Neuronal stem cell (in vitro differentiated cells): ENCODE results near the gene CYP2E1.
"Not testable (repeated sequence)": the region's sequence is repeated elsewhere in the genome, so short reads cannot be mapped to it uniquely, and the experiment has no call there.

Experiments used
- DNase-seq: peaks from one replicate; pipeline ENCODE4 v3.0.0-alpha.2; 2013; ENCODE audit warnings: low spot score
- H2AFZ ChIP-seq: one replicate; pipeline ENCODE4 v1.6.1; 2013; ENCODE audit warnings: mild to moderate bottlenecking, low read length, inconsistent platforms
- H2AK5ac ChIP-seq: 2 replicates; pipeline ENCODE4 v1.6.1; 2013; ENCODE audit warnings: low read depth, mild to moderate bottlenecking, inconsistent platforms, low read length, moderate library complexity, mixed read lengths
- H2BK120ac ChIP-seq: 2 replicates; pipeline ENCODE4 v1.6.1; 2013; ENCODE audit warnings: low read depth, mild to moderate bottlenecking, inconsistent platforms, low read length, moderate library complexity, mixed read lengths
- H2BK12ac ChIP-seq: one replicate; pipeline ENCODE4 v1.6.1; 2013; ENCODE audit warnings: low read length, inconsistent platforms
- H2BK15ac ChIP-seq: 2 replicates; pipeline ENCODE4 v1.6.1; 2013; ENCODE audit warnings: mild to moderate bottlenecking, low read length, inconsistent platforms, mixed read lengths
- H2BK5ac ChIP-seq: one replicate; pipeline ENCODE4 v1.6.1; 2013; ENCODE audit warnings: inconsistent platforms, mild to moderate bottlenecking, low read length, moderate library complexity
- H3K14ac ChIP-seq: one replicate; pipeline ENCODE4 v1.6.1; 2013; ENCODE audit warnings: low read length, inconsistent platforms
- H3K18ac ChIP-seq: 2 replicates; pipeline ENCODE4 v1.6.1; 2013; ENCODE audit warnings: low read length, inconsistent platforms
- H3K23ac ChIP-seq: 2 replicates; pipeline ENCODE4 v1.6.1; 2013; ENCODE audit warnings: low read depth, mild to moderate bottlenecking, mixed read lengths, low read length, inconsistent platforms; ENCODE audit not compliant: poor library complexity
- H3K27ac ChIP-seq: replicated peaks from 3 replicates; pipeline ENCODE4 v1.5.1; 2013; ENCODE audit warnings: low read length, inconsistent platforms
- H3K27me3 ChIP-seq, 3 experiments: 2 replicates each; pipeline ENCODE4 v1.6.1; 2013; ENCODE audit warnings: low read length in 3 of 3, mild to moderate bottlenecking in 2 of 3, inconsistent platforms in 1 of 3, low read depth in 1 of 3, mixed read lengths in 1 of 3, moderate library complexity in 1 of 3; ENCODE audit not compliant: control insufficient read depth in 3 of 3, insufficient read depth in 3 of 3
- H3K36me3 ChIP-seq, 2 donors: replicated peaks in 1 of 2; 2 replicates each; pipeline ENCODE4 v1.6.1; 2013; ENCODE audit warnings: low read length in 2 of 2; ENCODE audit not compliant: control insufficient read depth in 2 of 2, insufficient read depth in 2 of 2
- H3K4ac ChIP-seq: 2 replicates; pipeline ENCODE4 v1.6.1; 2013; ENCODE audit warnings: inconsistent platforms, mild to moderate bottlenecking, low read length, moderate library complexity
- H3K4me1 ChIP-seq, 2 donors: 1 replicate in 1 of 2; 2 replicates in 1 of 2; pipeline ENCODE4 v1.6.1; 2013; ENCODE audit warnings: low read length in 2 of 2, low read depth in 1 of 2; ENCODE audit not compliant: control insufficient read depth in 2 of 2, insufficient read depth in 1 of 2
- H3K4me2 ChIP-seq: one replicate; pipeline ENCODE4 v1.6.1; 2013; ENCODE audit warnings: mild to moderate bottlenecking, low read length, inconsistent platforms; ENCODE audit not compliant: insufficient read depth, poor library complexity, severe bottlenecking
- H3K4me3 ChIP-seq, 2 donors: 2 replicates each; pipeline ENCODE4 v1.5.1; 2013; ENCODE audit warnings: low read length in 2 of 2, mild to moderate bottlenecking in 2 of 2, inconsistent platforms in 1 of 2, moderate library complexity in 1 of 2
- H3K79me1 ChIP-seq: one replicate; pipeline ENCODE4 v1.6.1; 2013; ENCODE audit warnings: low read depth, mild to moderate bottlenecking, inconsistent platforms, low read length, moderate library complexity
- H3K9ac ChIP-seq: one replicate; pipeline ENCODE4 v1.6.1; 2013; ENCODE audit warnings: mild to moderate bottlenecking, low read depth, low read length, inconsistent platforms; ENCODE audit not compliant: poor library complexity
- H3K9me3 ChIP-seq, 2 donors: replicated peaks in 1 of 2; 2 replicates each; pipeline versions ENCODE3 to v1.6.1; 2013; ENCODE audit warnings: low read length in 2 of 2, mild to moderate bottlenecking in 2 of 2, inconsistent platforms in 1 of 2, low read depth in 1 of 2, mixed read lengths in 1 of 2, moderate library complexity in 1 of 2; ENCODE audit not compliant: control insufficient read depth in 2 of 2, insufficient read depth in 1 of 2
- H4K8ac ChIP-seq: one replicate; pipeline ENCODE4 v1.6.1; 2013; ENCODE audit warnings: low read depth, mild to moderate bottlenecking, inconsistent platforms, low read length, moderate library complexity
- H4K91ac ChIP-seq: one replicate; pipeline ENCODE4 v1.6.1; 2013; ENCODE audit warnings: low read length, low read depth, mild to moderate bottlenecking, inconsistent platforms; ENCODE audit not compliant: poor library complexity
- WGBS, 2 donors: extraction: QIAGEN DNeasy Blood & Tissue Kit; methylation state at CpG; one replicate each; pipeline ENCODE4 v1.1.7; 2013; ENCODE audit warnings: missing lambda C conversion rate in 2 of 2, mixed read lengths in 1 of 2; ENCODE audit not compliant: insufficient read length in 2 of 2, insufficient replicate concordance in 1 of 2; ENCODE audit errors: extremely low coverage in 2 of 2; 5-methylcytosine and 5-hydroxymethylcytosine counted together

The CYP2E1 gene

DNA sequence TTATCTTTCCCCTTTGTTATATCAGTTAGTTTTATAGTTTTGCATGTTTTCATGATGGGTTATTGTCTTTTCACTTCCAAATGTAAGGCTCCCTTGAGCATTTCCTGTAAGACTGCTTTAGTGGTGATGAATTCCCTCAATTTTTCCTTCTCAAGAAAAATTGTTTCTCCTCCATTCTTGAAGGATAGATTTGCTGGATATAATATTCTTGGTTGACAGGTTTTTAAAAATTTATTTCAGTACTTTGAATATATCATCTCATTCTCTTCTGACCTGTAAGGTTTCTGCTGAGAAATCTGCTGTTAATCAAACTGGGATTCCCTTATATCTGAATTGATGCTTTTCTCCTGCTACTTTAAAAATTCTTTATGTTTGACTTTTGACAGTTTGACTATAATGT is 40.1 kb upstream of the CYP2E1 start:
- Histone ChIP-seq H3K14ac (no peak overlapping the region), H2AFZ (no peak overlapping the region), H2BK12ac (no peak overlapping the region), H3K4me3 (no peak overlapping the region), H2BK15ac (no peak overlapping the region), H2BK5ac (no peak overlapping the region), H2AK5ac (no peak overlapping the region), H3K27me3 (peaks cover 0 to 2% (median 0%) of the 10 kb centered on the region in 3 experiments), H3K9me3 (peaks cover 5 to 24% of the 10 kb centered on the region in 2 donors), H3K4ac (no peak overlapping the region), H4K8ac (no peak overlapping the region), H3K23ac (no peak overlapping the region), H3K79me1 (no peaks in the 10 kb centered on the region), H3K27ac (no peak overlapping the region), H3K18ac (no peak overlapping the region), H4K91ac (no peak overlapping the region), H3K4me1 (no peaks in the 10 kb centered on the region), H3K9ac (no peak overlapping the region), H3K4me2 (no peak overlapping the region), H3K36me3 (no peaks in the 10 kb centered on the region), H2BK120ac (no peak overlapping the region)
- no peak for DNase-seq

DNA sequence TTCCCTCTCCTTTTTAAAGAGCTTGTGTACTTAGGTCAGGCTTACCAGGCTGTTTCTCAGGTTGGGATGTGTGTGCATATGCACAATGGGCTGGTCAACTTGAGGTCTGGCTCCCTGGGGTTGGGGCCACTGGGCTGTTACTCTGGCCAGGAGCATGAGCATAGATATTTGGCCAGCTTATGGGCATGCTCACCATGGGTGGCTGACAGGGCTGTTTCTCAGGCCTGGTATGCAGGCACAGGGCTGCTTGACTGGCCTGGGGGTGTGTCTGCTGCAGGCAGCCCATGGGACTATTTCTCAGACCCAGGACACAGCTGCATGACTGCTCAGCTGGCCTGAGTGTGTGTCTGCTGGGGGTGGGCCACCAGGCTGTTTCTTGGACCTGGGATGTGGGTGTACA is 38.8 kb upstream of the CYP2E1 start:
- Histone ChIP-seq H3K9me3 (peaks cover 5 to 24% of the 10 kb centered on the region in 2 donors), H3K79me1 (no peaks in the 10 kb centered on the region), H3K4me3 (no peak overlapping the region), H2BK15ac (no peak overlapping the region), H3K14ac (no peak overlapping the region), H3K9ac (no peak overlapping the region), H4K91ac (no peak overlapping the region), H3K4me2 (no peak overlapping the region), H3K4me1 (no peaks in the 10 kb centered on the region), H4K8ac (no peak overlapping the region), H2BK120ac (no peak overlapping the region), H3K27ac (no peak overlapping the region), H2BK12ac (no peak overlapping the region), H3K4ac (no peak overlapping the region), H3K27me3 (no peaks in the 10 kb centered on the region), H3K36me3 (no peaks in the 10 kb centered on the region), H2AFZ (no peak overlapping the region), H3K23ac (no peak overlapping the region), H2AK5ac (no peak overlapping the region), H3K18ac (no peak overlapping the region), H2BK5ac (no peak overlapping the region)
- DNase-seq: no peak

- H2BK12ac ChIP-seq: no peak overlapping the region
- no peak overlapping the region for H3K14ac ChIP-seq
- H2AK5ac ChIP-seq: no peak overlapping the region
- H2BK120ac ChIP-seq: no peak overlapping the region
- no peaks in the 10 kb centered on the region for H3K27me3 ChIP-seq
- H2AFZ ChIP-seq: no peak overlapping the region
- H3K4me3 ChIP-seq: no peak overlapping the region
- peaks cover 5 to 20% of the 10 kb centered on the region in 2 donors for H3K9me3 ChIP-seq
- H3K18ac ChIP-seq: no peak overlapping the region
- no peak overlapping the region for H3K4me2 ChIP-seq
- no peaks in the 10 kb centered on the region for H3K4me1 ChIP-seq
- no peak overlapping the region for H3K23ac ChIP-seq
- no peak for DNase-seq
- no peak overlapping the region for H3K9ac ChIP-seq
- no peaks in the 10 kb centered on the region for H3K36me3 ChIP-seq
- no peak overlapping the region for H3K4ac ChIP-seq
- H4K8ac ChIP-seq: no peak overlapping the region
- H3K27ac ChIP-seq: no peak overlapping the region
- no peak overlapping the region for H4K91ac ChIP-seq
- H2BK15ac ChIP-seq: no peak overlapping the region
- H3K79me1 ChIP-seq: no peaks in the 10 kb centered on the region
- no peak overlapping the region for H2BK5ac ChIP-seq
- WGBS, 2 donors: no CpG with 5 or more reads among the region's 2 CpGs
Measured at GRCh38 chr10:133489816-133490588, 37.2 kb upstream of the CYP2E1 start.

DNA sequence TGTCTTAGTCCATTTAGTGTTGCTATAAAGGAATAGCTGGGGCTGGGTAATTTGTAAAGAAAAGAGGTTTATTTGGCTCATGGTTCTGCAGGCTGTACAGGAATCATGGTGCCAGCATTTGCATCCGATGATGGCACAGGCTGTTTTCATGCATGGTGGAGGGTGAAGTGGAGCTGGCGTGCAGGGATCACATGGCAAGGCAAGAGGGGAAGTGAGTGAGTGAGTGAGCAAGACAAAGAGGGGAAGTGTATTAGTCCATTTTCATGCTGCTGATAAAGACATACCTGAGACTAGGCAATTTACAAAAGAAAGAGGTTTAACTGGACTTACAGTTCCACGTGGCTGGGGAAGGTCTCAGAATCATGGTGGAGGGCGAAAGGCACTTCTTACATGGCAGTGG is 33.6 kb upstream of the CYP2E1 start:
- not testable (repeated sequence) for H3K27me3 ChIP-seq, H3K9ac ChIP-seq, H4K91ac ChIP-seq, H2BK15ac ChIP-seq, H3K4me2 ChIP-seq, H2AK5ac ChIP-seq, H3K18ac ChIP-seq, H3K36me3 ChIP-seq, H2BK5ac ChIP-seq, H3K79me1 ChIP-seq, H3K4ac ChIP-seq, H3K27ac ChIP-seq, H2AFZ ChIP-seq, DNase-seq, H3K14ac ChIP-seq, H3K4me3 ChIP-seq, H3K4me1 ChIP-seq, H4K8ac ChIP-seq, H2BK12ac ChIP-seq, H2BK120ac ChIP-seq, H3K23ac ChIP-seq
- H3K9me3 ChIP-seq: peaks cover 0 to 16% of the 10 kb centered on the region in 2 donors
- no CpG with 5 or more reads among the region's 4 CpGs for WGBS, 2 donors
